Inflammatory macrophage (primary cell): ENCODE measurements around the gene LIMS2.

Source experiments
- DNase-seq, 2 donors: peaks; one replicate each; pipeline ENCODE4 v3.0.0-alpha.2; 2020 to 2022
- total RNA-seq, 18 experiments: gene quantifications; one replicate each; lab custom pipeline; 2026; ENCODE audit warnings: mixed read lengths in 6 of 18, inconsistent platforms in 2 of 18; lab: John Stamatoyannopoulos, UW

Gene LIMS2, protein sequence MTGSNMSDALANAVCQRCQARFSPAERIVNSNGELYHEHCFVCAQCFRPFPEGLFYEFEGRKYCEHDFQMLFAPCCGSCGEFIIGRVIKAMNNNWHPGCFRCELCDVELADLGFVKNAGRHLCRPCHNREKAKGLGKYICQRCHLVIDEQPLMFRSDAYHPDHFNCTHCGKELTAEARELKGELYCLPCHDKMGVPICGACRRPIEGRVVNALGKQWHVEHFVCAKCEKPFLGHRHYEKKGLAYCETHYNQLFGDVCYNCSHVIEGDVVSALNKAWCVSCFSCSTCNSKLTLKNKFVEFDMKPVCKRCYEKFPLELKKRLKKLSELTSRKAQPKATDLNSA
- total RNA-seq, result 0.06 to 13.4 (median 3.4) reads per million in 18 experiments

DNA sequence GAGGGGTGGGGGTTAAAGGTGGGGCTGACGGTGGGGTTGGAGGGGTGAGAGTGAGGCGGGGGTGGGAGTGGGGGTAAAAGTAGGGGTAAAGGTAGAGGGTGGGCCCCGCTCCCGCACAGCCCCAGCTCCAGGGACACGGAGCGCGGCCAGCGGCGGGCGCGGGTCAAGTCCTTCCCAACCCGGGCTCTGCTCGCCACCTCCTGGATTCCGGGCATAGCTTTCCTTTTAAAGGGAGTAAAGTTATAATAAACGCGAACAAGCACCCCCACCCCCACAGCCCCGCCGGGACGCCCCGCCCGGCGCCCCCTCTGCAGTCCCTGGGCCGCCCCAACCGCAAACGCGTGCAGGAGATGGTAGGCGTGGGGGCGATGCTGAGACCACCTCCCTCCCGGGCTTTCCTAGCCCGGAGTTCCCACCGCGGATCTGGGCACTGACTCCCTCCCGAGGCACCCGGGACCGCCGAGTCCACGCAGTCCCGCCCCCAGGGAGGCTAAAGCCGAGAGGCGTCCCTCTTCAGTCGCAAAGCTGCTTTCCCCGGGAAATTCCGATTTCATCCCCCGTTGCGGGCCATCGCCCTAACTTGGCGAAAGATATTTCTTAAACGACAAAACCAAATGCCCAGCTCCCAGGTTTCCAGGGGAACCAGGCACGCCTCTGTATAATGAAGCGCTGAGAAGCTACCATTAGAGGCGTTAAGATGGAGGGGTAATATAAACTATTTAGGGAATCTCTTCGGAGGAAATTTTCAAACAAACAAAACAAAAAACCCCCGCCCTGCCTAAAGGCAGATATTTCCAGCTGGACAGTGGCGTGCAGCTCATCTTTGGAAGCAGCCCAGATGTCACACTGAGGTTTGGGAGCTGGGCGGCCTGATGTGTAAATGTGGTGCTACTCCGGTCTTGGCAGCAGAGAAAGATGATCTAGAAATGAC is at the start of gene LIMS2:
TSS of gene LIMS2 (minus strand) at position 200 of the 931 bp plus-strand sequence. CDS start 506 bp downstream, outside the sequence.
- DNase-seq, result peak in 1 of 2 donors; percentile 24

DNA sequence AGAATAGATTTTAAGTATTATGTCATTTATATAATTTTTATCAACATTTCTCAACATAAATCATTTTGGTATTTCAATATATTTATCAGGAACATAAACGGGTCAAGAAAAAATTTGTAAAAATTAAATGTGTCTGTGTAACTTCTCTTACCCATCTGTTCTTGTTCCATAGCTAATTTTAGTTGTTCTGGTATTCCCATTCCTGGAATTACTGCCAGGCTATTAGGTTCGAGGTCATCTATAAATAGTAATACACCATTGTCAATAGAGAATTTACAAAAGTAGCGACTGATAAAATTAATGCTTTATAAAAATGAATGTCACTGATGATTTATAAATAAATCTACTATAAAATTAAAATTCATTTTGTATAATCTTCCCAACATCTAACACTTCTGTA is 47.5 kb upstream of the LIMS2 start:
- DNase-seq, result no peak

DNA sequence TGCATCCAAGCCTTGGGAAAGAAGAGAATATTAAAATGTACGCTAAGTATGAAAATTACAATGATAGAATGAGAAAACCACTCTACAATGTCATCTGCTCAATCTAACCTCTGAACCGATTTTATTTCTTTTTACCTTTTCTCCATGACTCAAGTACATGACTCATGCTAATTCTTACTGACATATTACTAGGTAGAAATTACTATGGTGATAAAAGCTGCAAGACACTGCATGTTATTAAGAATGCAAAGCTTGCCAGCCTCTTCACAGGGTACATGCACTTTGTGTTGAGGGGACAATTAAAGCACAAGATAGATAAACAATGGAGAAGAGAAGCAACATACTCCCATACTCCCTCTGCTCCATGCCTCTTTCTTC is 46.6 kb upstream of the LIMS2 start:
- DNase-seq, result no peak

DNA sequence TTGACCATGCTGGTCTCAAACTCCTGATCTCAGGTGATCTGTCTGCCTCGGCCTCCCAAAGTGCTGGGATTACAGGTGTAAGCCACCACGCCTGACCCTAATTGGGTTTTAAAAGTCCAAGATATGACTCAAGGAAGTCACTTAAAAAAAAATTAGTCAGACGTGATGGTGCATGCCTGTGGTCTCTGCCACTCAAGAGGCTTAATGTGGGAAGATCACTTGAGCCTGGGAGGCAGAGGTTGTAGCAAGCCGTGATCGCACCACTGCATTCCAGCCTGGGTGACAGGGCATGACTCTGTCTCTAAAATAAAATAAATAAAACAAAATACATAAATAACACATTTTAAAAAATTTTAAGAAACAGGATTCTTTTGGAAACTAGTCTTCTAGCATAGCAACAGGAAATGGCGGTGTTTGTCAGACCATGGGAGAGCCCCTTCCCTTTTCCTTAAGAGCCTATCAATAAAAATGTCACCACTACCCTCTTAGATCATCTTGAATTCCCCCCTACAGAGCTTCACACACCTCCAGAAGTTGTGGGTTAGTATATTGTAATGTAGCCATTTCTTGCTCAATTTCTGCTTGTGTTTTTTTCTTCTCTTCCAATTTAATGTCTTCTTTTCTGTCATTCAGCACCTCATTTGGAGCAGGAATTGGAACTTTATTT is 46.1 kb upstream of the LIMS2 start:
- no peak for DNase-seq

DNA sequence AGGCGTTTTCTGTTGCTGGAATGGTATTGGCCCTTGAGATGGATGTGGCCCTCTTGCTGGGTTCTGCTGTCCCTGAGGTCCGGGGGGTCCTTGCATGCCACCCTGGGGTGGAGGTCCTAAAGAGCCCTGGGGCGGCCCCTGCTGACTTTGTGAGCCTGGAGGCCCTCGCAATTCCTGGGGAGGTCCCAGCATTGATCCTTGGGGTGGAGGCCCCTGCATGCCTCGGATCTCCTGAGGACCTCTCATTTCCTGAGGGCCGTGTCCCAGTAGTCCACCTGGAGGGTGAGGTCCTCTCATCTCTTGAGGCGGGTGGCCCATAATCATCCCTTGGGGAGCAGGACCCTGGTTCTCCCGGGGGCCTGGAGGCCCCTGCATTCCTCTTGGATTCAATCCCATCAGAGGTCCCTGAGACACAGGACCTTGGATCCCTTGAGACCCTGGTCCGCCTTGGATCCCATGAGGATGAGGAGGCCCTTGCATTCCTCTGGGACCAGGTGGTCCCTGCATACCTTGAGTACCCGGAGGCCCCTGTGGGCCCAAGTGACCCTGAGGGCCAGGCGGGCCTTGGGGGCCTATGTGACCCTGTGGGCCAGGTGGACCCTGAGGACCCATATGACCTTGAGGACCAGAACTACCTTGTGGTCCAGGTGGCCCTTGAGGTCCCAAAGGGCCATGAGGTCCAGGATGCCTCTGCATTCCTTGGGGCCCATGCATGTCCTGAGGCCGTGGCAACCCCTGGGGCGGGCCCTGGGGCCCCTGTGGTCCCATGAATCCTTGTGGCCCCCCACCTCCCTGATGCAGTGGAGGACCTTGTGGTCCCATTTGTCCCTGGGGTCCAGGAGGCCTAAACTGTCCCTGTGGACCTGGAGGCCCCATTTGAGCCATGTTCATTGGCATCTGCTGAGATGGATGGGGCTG is 44.2 kb upstream of the LIMS2 start:
- no peak for DNase-seq

DNA sequence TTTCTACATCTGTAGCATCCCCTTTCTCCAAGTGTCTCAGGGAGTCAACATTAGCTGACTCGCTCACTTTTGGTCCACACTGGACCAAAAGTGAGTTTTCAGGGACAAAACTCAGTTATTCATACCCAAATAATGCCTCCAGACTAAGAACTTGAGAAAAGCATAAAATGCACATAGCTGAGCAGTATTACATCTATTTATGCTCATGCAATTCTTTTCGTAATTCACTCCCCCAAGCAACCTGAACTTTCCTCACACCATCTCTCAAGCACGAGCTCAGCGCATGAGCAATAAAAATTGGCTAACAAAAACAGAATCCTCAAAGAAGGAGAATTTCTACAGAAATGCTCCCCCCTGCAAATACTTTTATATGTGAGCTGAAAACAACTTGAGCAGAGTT is 42.9 kb upstream of the LIMS2 start:
- no peak for DNase-seq

DNA sequence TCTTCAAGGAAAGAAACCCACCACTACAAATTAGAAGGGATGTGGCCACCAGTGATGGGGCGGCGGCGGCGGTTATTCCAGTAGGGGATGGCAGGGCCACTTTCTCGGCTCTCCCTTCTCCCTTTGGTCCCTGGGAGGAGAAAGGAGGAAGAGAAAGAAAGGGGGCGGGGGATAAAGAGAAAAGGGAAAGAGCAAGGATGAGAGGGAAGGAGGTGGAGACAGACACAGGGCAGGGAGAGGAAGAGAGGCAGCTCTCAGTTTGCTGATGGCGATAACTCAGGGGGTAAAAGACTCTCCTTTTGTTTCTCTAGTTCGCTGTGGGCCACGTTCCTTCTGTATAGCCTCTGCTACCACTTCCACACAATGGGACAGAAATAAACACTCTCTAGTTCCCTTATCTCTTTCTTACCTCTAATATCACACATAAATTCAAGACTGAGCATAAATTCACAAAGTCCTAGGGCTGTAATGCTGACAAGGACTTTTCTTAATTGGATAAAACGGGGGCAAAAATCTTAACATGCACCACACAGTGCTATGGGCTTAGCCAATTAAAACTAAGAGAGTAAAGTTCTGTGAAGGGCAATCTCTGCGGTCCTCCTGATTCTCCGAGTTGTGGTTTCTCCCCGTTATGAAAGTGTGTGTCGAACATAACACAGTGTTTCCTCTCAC is 40.6 kb upstream of the LIMS2 start:
- DNase-seq, result no peak

DNA sequence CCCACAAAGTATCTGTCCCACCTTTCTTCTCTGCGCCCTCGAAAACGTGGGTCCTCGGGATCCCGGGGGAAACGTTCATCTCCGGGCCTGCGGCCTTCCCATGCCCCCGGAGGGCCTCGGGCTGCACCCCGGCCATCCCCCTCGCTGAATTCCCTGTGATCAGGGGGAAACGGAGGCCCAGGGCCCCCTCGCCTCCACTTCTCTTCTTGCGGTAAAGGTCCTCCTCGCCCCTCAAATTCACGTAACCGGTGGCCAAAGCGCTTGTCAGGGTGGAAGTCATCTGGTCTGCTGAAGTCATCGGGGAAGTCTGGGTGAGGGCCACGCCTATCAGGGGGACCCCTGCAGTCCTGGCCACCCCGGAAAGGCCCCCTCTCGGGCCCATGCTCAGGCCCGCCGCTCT is 38.2 kb upstream of the LIMS2 start:
- no peak for DNase-seq

DNA sequence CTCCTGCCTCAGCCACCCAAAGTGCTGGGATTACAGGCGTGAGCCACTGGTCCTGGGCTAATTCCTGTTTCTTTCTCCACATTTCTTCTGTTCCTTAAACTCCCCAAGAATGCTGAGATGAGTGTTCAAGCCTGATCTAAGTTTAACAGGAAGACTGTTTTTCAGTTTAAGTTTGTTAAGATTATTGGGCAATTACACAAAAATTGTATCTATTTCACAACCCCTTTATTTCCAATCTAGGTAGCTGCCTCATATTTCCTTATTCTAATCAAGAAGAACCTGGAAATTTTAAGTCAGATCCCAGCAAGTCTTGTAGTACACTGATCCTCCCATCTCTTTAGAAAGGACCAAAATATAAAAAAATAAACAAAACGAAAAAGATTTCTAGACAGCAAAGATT is 37.7 kb upstream of the LIMS2 start:
- DNase-seq, result peak in 1 of 2 donors; percentile 47

DNA sequence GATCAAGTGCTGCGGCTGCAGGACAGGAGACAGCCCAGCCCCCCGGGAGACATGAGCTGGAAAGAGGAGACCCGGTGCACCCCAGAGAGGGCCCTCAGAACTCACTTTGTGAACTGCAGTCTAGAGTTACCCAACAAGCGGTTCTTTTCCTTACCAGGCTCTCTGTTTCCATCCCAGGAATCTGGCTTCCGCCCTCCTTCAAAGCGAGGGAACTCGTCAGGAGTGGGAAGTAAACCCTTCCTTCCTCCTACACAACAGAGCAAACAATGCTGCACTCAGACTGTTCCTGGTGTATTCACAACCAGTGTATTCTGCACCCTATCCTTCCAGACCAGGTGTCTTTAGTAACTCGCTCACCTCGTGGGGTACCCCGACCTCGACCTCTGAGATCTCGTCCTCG is 34.0 kb upstream of the LIMS2 start:
- no peak for DNase-seq

DNA sequence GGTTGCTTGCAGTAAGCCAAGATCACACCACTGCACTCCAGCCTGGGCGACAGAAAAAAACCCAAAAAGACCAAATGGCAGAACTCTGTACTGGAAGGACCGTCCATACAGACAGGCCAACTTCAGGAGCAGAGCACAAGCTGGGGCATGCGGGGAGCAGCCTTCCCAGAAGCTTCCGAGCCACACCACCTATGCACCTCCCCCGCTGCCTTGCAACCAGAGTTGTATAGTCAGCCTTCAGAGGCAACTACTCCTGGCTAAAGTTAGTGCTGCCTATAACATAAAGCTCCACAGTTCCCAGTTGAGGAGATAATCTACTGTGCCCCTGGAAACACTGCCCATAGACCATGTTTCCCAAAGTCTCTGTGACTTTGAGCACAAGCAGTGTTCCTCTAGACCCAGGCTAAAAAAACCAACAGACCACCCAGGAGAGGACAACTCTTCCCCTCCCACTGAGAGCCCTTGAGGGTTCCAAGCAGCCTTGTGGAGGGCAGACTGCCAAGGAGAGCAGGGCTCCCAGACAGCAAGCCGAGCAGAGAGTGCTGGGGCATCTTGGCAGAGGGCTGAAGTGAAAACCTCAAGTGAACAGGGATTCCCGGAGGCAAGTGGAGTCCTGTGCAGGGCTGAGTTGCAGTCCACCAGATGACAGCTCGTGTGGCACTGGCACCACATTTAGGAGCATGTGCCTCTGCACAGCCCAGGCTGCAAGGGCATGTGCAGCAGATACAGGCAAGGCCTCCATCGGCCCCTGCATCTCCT is 32.7 kb upstream of the LIMS2 start:
- DNase-seq, result no peak

DNA sequence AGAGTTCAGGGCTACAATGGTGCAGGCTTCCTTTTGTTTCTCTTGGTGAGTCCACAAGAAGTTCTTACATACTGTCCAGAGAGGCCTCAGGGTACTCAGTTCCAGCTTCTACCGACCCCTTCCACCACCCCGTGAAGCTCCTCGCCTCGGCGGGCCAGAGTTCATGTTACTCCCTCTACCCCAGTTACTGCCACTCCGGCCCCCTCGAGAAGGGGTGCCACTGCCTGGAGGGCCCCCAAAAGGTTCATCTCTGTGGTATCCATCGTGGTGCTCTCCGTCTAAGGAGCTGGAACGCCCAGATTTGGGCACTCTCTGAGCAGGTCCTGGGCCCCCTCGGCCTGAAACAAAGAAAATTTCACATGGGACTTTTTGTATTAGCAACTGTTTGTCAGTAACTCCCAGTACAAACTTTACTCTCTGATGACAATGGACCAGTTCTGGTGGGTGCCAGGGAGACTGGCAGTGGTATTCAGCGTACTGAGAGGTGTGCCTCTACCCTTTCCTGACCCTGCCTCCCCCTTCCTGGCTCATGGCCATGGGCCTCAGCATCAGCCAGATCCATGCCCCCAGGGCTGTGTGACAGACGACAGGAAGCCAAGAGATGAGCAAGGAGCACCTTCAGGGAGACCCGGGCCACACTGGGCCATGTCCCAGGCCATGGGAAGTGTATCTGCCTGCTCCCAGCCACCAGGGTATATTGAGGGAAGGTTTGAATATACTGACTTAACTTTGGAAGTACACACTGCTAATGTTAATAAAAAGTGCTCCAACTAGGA is 31.1 kb upstream of the LIMS2 start:
- no peak for DNase-seq

DNA sequence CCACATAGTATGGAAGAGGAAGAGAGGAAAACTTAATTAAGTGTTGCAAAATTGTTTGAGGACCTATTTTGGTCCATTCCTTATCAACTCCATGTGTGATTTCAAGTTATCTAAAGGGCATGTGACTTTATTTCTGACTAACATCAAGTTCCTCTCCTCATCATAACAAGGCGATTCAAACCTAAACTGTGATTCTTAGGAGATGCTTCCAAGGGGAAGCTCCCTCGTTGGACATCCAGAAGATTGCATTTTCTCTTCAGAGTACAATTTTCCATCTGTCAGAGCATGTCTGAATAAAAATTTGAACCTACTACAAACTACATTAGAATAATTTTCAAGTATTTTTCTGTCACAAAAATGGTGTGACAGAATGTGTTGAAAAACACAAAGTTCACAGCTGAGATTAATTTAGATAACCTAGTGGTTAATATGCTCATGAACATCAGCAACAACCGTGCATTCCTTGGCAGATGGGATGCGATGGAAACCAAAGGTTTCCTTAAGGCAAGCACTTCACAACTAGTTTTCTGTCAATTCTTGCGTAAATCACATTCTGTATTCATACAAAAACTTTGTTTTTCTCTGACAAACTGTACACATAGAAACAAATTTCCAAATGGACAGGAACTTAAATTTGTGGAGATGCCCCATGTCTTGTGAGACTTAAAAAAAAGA is 30.2 kb upstream of the LIMS2 start:
- DNase-seq, result peak; percentile 25 to 60

DNA sequence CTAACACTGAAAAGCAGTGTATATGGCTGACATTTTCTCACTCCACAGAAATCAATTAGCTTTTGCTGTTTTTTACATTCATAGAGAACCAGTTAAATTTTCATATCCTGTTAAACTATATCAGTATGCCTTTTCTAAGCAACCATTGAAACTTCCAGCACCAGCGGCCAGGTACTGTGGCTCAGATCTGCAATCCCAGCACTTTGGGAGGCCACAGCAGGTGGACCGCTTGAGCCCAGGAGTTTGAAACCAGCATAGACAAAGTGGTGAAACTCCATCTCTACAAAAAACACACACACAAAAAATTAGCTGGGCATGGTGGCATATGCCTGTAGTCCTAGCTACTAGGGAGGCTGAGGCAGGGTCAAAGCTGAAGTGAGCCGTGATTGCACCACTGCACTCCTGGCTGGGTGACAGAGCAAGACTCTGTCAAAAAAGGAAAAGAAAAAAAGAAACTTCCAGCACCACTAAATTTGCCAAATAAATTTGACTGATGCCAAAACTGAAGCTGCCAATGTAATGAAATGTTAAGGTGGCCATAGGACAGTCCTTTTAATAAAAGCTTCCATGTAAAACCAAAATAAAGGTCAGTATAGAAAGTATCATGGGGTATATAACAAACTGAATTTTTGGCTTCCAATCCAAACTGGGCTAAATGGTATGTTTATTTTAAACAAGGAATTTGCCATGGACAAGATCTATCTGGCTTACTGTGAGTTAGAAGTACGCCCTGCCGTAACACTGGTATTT is 29.5 kb upstream of the LIMS2 start:
- DNase-seq, result no peak

DNA sequence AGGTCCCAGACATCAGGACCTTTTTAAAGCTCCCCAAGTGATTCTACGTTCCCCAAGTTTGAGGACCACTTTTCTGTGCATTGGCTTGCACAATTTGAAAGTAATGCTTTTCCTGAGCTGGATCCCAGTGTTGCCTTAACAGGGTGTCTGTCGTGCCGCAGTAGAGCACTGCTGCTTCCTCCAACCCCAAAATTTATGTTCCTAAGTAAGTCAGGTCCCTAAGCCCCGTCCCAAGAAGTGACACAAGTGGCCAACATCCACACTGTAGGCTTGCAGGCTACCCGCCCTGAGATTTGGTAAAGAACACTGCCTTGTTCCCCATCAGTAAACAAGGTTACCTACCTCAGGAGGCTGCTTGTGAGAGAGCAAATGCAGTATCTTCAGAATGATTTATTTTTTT is 28.0 kb upstream of the LIMS2 start:
- no peak for DNase-seq

DNA sequence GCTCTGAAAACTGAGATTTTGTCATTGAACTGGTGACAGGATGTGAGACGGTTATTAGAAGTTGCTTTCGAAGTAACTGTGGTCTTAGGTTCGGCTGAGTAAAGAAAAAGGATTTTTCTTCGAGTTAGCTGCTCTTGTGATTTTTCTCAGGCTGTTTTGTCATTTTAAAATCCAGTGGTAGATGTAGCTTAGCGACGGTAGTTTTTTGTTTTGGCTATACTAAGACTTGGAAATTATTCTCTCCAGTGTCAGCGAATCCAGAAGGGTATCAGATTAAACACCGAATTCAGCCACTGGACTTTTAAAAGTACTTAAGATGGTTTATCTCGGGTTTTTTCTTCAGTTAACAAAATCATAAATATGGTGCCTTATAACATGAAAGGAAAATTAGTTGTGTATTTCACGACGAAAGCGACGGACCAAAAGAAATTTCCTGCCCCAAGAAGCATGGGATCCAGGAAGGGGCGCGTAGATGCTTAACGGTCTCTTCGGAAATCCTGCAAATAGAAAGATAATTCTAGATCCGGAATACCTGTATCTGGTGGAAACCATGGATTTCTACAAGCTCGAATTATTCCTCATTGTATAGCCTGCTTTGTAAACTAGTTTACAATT is 27.2 kb upstream of the LIMS2 start:
- DNase-seq, result no peak

DNA sequence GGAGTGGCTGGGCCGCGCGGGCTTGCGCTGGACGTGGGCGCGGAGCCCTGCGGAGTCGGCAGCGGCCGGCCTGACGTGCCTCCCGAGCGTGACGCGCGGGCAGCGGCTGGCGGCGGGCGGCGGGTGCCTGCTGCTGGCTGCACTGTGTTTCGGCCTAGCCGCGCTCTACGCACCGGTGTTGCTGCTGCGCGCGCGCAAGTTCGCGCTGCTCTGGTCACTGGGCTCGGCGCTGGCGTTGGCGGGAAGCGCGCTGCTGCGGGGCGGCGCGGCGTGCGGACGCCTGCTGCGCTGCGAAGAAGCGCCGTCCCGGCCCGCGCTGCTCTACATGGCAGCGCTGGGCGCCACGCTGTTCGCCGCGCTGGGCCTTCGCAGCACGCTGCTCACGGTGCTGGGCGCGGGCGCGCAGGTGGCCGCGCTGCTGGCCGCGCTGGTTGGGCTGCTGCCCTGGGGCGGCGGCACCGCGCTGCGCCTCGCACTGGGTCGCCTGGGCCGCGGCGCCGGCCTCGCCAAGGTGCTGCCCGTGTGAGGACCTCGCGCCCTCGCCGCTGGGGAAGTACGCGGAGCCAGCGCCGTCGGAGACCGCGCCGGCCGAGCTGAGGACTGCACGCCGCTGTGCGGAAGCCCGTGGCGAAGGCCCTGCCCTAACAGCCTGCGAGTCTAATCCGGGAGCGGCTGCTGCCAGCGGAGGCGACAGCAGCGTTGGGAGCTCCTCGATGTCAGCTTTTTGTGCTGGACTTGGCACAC is 26.5 kb upstream of the LIMS2 start:
- DNase-seq, result peak; percentile 81 to 89
